ENCODE measurements around the gene RREB1.

The RREB1 gene

DNA sequence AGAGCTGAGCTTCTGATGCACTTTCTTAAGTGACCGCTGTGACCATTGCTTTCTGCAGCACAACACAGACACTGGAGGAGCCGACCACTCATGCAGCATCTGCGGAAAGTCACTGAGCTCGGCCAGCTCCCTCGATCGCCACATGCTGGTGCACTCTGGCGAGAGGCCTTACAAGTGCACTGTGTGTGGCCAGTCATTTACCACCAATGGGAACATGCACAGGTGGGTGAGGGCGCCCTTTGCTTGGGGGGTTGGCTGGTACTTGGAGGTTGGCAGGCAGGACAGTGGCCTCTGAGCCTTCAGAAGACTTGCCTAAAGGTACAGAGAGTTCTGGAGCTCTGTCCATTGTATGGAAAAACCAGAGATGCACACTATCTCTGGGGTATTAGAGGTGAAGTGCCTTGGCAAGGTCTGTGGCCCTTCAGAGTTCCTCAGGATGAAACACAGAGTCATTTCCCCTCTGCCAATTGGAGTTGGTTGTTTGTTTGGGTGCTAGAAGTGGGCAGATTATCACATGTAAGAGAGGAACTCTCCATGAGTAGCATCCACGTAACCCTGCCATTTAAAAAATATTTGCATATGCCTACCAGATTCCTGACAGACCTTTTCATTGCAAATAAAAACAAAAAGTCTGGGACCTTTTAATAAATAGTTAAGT, 81.5 kb downstream of the RREB1 start:
- H3K36me3 ChIP-seq (ENCODE audit: control insufficient read depth, insufficient read depth, low read length), result peaks cover 4% of the 10 kb centered on the region
- H3K4me1 ChIP-seq (ENCODE audit: control insufficient read depth, insufficient read depth, low read length), result no peaks in the 10 kb centered on the region
- H3K4me3 ChIP-seq (ENCODE audit: insufficient read depth, low read depth, low read length), result no peak overlapping the region
- no peaks in the 10 kb centered on the region for H3K27me3 ChIP-seq (ENCODE audit: control insufficient read depth, insufficient read depth, low read length, poor library complexity, severe bottlenecking)
- 88 to 92% methylated on average over 8 to 9 of the region's 9 CpGs for WGBS, 2 experiments
- no peak overlapping the region for H3K27ac ChIP-seq (ENCODE audit: insufficient read depth, low read depth, low read length, poor library complexity, severe bottlenecking)
- no peaks in the 10 kb centered on the region for H3K9me3 ChIP-seq (ENCODE audit: control insufficient read depth, low read length)

- Histone ChIP-seq H3K4me3 (ENCODE audit: insufficient read depth, low read depth, low read length) (no peak overlapping the region), H3K27ac (ENCODE audit: insufficient read depth, low read depth, low read length, poor library complexity, severe bottlenecking) (no peak overlapping the region), H3K36me3 (ENCODE audit: control insufficient read depth, insufficient read depth, low read length) (peaks cover 4% of the 10 kb centered on the region), H3K4me1 (ENCODE audit: control insufficient read depth, insufficient read depth, low read length) (peaks cover 6% of the 10 kb centered on the region), H3K27me3 (ENCODE audit: control insufficient read depth, insufficient read depth, low read length, poor library complexity, severe bottlenecking) (no peaks in the 10 kb centered on the region), H3K9me3 (ENCODE audit: control insufficient read depth, low read length) (no peaks in the 10 kb centered on the region)
- whole genome bisulfite sequencing, 2 experiments, result 93 to 96% methylated on average over 1 to 2 of the region's 2 CpGs
Measured at GRCh38 chr6:7190791-7191190, 83.0 kb downstream of the RREB1 start.

GRCh38 chr6:7193122-7193521, 85.4 kb downstream of the RREB1 start:
- no peak overlapping the region for H3K4me3 ChIP-seq (ENCODE audit: insufficient read depth, low read depth, low read length)
- WGBS, 2 experiments, result 77 to 100% methylated on average over 2 of the region's 2 CpGs
- no peak overlapping the region for H3K27ac ChIP-seq (ENCODE audit: insufficient read depth, low read depth, low read length, poor library complexity, severe bottlenecking)
- peaks cover 7% of the 10 kb centered on the region for H3K4me1 ChIP-seq (ENCODE audit: control insufficient read depth, insufficient read depth, low read length)
- no peaks in the 10 kb centered on the region for H3K27me3 ChIP-seq (ENCODE audit: control insufficient read depth, insufficient read depth, low read length, poor library complexity, severe bottlenecking)
- H3K36me3 ChIP-seq (ENCODE audit: control insufficient read depth, insufficient read depth, low read length), result peaks cover 4% of the 10 kb centered on the region
- no peaks in the 10 kb centered on the region for H3K9me3 ChIP-seq (ENCODE audit: control insufficient read depth, low read length)

DNA sequence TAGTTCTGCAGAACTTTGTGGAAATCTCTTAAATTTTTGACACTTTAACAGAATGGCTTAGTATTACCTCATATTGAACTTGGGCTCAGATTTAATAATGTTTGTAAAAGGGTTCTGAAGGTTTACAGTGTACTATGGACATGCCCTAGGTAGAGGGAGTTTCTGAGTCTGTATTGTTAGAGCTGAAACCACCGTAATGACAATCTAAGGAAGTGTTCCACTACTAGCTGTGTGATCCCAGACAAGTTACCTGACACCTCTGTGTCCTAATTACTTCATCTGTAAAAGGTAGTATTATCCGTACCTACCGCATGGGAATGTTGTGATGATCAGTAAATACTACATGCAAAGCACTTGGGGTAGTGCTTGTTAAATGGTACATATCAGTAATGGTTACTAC, 86.9 kb downstream of the RREB1 start:
- H3K4me1 ChIP-seq (ENCODE audit: control insufficient read depth, insufficient read depth, low read length), result peaks cover 7% of the 10 kb centered on the region
- H3K27me3 ChIP-seq (ENCODE audit: control insufficient read depth, insufficient read depth, low read length, poor library complexity, severe bottlenecking), result no peaks in the 10 kb centered on the region
- no peak overlapping the region for H3K27ac ChIP-seq (ENCODE audit: insufficient read depth, low read depth, low read length, poor library complexity, severe bottlenecking)
- 95 to 98% methylated on average over 3 of the region's 3 CpGs for WGBS, 2 experiments
- no peaks in the 10 kb centered on the region for H3K36me3 ChIP-seq (ENCODE audit: control insufficient read depth, insufficient read depth, low read length)
- no peak overlapping the region for H3K4me3 ChIP-seq (ENCODE audit: insufficient read depth, low read depth, low read length)
- H3K9me3 ChIP-seq (ENCODE audit: control insufficient read depth, low read length), result no peaks in the 10 kb centered on the region

- Histone ChIP-seq H3K27me3 (ENCODE audit: control insufficient read depth, insufficient read depth, low read length, poor library complexity, severe bottlenecking) (no peaks in the 10 kb centered on the region), H3K27ac (ENCODE audit: insufficient read depth, low read depth, low read length, poor library complexity, severe bottlenecking) (no peak overlapping the region), H3K36me3 (ENCODE audit: control insufficient read depth, insufficient read depth, low read length) (no peaks in the 10 kb centered on the region), H3K4me1 (ENCODE audit: control insufficient read depth, insufficient read depth, low read length) (peaks cover 7% of the 10 kb centered on the region), H3K9me3 (ENCODE audit: control insufficient read depth, low read length) (no peaks in the 10 kb centered on the region), H3K4me3 (ENCODE audit: insufficient read depth, low read depth, low read length) (no peak overlapping the region)
- 81 to 83% methylated on average over 9 of the region's 9 CpGs for WGBS, 2 experiments
Measured at GRCh38 chr6:7195339-7196018, 87.7 kb downstream of the RREB1 start.

- no peak overlapping the region for H3K27ac ChIP-seq (ENCODE audit: insufficient read depth, low read depth, low read length, poor library complexity, severe bottlenecking)
- H3K9me3 ChIP-seq (ENCODE audit: control insufficient read depth, low read length), result no peaks in the 10 kb centered on the region
- H3K4me3 ChIP-seq (ENCODE audit: insufficient read depth, low read depth, low read length), result no peak overlapping the region
- no peaks in the 10 kb centered on the region for H3K36me3 ChIP-seq (ENCODE audit: control insufficient read depth, insufficient read depth, low read length)
- H3K27me3 ChIP-seq (ENCODE audit: control insufficient read depth, insufficient read depth, low read length, poor library complexity, severe bottlenecking), result no peaks in the 10 kb centered on the region
- 87 to 89% methylated on average over 6 of the region's 7 CpGs for whole genome bisulfite sequencing, 2 experiments
- H3K4me1 ChIP-seq (ENCODE audit: control insufficient read depth, insufficient read depth, low read length), result peaks cover 7% of the 10 kb centered on the region
Measured at GRCh38 chr6:7196019-7196402, 88.2 kb downstream of the RREB1 start.

- Histone ChIP-seq H3K36me3 (ENCODE audit: control insufficient read depth, insufficient read depth, low read length) (no peaks in the 10 kb centered on the region), H3K27me3 (ENCODE audit: control insufficient read depth, insufficient read depth, low read length, poor library complexity, severe bottlenecking) (no peaks in the 10 kb centered on the region), H3K4me3 (ENCODE audit: insufficient read depth, low read depth, low read length) (no peak overlapping the region), H3K27ac (ENCODE audit: insufficient read depth, low read depth, low read length, poor library complexity, severe bottlenecking) (no peak overlapping the region), H3K4me1 (ENCODE audit: control insufficient read depth, insufficient read depth, low read length) (peaks cover 7% of the 10 kb centered on the region), H3K9me3 (ENCODE audit: control insufficient read depth, low read length) (no peaks in the 10 kb centered on the region)
- WGBS, 2 experiments, result 91 to 93% methylated on average over 4 of the region's 4 CpGs
Measured at GRCh38 chr6:7196685-7197283, 89.0 kb downstream of the RREB1 start.

GRCh38 chr6:7197747-7198146, 90.0 kb downstream of the RREB1 start:
- no peak overlapping the region for H3K27ac ChIP-seq (ENCODE audit: insufficient read depth, low read depth, low read length, poor library complexity, severe bottlenecking)
- H3K9me3 ChIP-seq (ENCODE audit: control insufficient read depth, low read length), result no peaks in the 10 kb centered on the region
- H3K4me3 ChIP-seq (ENCODE audit: insufficient read depth, low read depth, low read length), result no peak overlapping the region
- no peaks in the 10 kb centered on the region for H3K36me3 ChIP-seq (ENCODE audit: control insufficient read depth, insufficient read depth, low read length)
- peaks cover 7% of the 10 kb centered on the region for H3K4me1 ChIP-seq (ENCODE audit: control insufficient read depth, insufficient read depth, low read length)
- WGBS, 2 experiments, result 92 to 96% methylated on average over 6 of the region's 6 CpGs
- H3K27me3 ChIP-seq (ENCODE audit: control insufficient read depth, insufficient read depth, low read length, poor library complexity, severe bottlenecking), result no peaks in the 10 kb centered on the region

- Histone ChIP-seq H3K27me3 (ENCODE audit: control insufficient read depth, insufficient read depth, low read length, poor library complexity, severe bottlenecking) (no peaks in the 10 kb centered on the region), H3K4me1 (ENCODE audit: control insufficient read depth, insufficient read depth, low read length) (peaks cover 7% of the 10 kb centered on the region), H3K36me3 (ENCODE audit: control insufficient read depth, insufficient read depth, low read length) (no peaks in the 10 kb centered on the region), H3K4me3 (ENCODE audit: insufficient read depth, low read depth, low read length) (no peak overlapping the region), H3K27ac (ENCODE audit: insufficient read depth, low read depth, low read length, poor library complexity, severe bottlenecking) (no peak overlapping the region), H3K9me3 (ENCODE audit: control insufficient read depth, low read length) (no peaks in the 10 kb centered on the region)
- 93% methylated on average over 10 to 11 of the region's 11 CpGs for WGBS, 2 experiments
Measured at GRCh38 chr6:7198833-7199800, 91.4 kb downstream of the RREB1 start.

Measured in ectodermal cell (in vitro differentiated cells).